NCI-H82 treated with DMSO at 0.1 percent for 48 hours (cell line): ENCODE results near the gene MAB21L4.

Experiments
- DNase-seq: peaks from one replicate; lab custom pipeline; 2025; ENCODE audit not compliant: unreplicated experiment; lab: John Stamatoyannopoulos, UW

Gene MAB21L4

GRCh38 chr2:240925568-240926515, 29.9 kb upstream of the MAB21L4 start:
- DNase-seq: no peak

GRCh38 chr2:240925191-240925567, 29.2 kb upstream of the MAB21L4 start:
- DNase-seq: no peak

- DNase-seq: no peak
Measured at GRCh38 chr2:240922982-240923537, 27.1 kb upstream of the MAB21L4 start.

- DNase-seq: no peak
Measured at GRCh38 chr2:240922245-240922981, 26.5 kb upstream of the MAB21L4 start.

DNA sequence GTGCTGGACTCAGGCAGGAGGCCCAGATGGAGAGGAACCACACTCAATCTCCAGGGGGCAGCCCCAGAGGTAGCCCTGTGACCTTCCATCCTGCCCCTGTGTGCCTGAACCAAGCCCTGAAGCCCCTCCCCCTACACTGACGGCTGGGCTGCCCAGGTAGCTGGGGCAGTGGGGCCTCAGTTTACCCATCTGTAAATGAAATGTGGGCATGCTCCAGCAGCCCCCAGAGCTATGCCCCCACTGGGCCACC, 26.0 kb upstream of the MAB21L4 start:
- no peak for DNase-seq

DNA sequence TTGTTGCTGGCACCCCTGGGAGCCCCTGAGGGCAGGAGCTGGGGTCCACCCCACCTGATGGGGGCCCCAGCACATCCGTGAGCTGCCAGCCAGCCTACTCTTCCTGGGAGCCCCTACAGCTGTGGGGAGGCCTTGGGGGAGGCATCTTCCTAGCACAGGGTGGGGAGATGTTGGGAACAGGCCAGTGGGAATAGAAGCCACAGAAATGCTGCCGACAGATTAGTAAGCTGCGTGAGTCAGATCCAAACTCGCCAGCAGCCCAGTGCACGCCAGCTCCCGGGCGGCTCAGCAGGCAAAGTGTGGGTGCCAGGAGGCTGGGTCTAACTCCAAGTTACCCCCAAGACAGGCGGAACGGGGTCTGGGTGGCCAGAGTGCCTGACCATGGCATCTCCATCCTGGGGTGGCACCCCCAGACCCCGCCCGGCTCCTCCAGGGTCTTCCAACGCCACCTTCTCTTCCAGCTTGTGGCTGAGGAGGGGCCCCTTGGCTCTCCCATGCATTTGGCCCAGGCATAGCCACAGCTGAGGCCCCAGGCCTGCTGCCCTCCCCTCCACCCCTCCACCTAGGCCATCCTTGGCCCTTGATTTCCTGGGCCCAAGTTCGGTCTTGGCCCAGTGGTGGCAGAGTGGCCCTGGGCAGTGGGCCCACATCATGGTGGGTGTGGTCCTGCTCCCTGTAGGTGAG, 25.5 kb upstream of the MAB21L4 start:
- DNase-seq: no peak

DNA sequence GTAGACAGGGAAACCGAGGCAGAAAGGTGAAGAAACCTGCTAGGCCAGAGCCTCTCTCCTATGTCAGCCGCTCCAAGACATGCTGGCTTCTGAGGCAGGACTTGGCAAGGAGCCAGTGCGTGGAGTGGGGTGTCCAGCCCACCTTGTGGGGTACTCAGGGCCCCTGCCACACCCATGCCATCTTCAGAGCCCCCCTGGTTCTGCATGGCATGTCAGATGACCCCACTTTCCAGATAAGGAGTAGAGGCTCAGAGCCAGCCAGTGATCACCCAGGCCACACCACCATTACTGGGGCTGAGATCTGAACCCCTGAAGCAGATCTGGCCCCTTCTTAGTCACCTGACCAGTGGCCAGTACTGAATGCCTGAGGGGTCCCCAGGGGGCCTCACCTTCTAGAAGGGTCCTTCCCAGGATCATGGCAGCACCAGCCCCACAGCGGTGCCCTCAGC, 24.9 kb upstream of the MAB21L4 start:
- no peak for DNase-seq

DNA sequence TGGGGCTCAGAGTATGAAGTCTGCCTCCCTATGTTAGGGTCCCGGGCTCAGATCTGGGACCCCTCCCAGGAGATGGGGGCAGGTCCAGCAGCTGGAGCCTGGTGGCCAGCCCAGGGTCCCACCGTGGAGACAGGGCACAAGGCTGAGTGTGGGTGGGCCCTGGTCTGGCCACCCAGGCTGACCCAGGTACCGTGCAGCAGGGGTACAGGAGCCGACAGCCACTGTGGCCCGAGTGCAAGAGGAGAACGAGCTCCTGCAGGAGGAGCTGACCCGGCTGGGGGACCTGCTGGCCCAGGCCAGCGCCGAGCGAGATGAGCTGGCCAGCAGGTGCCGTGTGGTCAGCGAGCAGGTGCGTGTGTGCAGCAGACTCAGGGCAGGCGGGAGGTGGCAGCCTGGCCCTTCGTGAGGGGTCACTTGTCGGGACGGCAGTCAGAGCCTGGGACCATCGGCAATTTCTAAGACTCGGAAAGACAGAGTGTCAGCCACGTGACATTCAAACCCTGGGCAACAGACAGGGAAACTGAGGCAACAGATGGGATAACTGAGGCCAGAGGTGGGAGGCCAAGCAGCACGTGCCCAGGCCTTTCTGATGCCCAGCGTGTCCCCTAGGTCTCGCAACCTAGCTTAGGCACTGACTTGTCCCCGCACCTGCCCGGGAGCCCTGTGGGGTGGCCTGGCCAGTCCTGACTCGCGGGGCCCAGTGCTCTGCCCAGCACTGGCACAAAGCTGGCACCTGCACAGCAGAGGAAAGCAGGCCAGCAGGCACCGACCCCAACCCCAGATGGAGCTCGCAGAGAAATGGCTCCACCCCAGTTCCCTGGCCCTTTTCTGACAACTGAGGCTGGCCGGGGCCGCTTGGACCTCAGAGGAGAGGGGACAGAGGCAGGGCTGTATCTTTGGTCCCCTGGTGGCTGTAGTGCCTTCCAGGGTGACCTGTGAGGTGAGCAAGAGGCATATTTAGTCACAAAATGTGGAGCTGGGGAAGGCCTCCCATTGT, 24.1 kb upstream of the MAB21L4 start:
- DNase-seq: no peak

DNA sequence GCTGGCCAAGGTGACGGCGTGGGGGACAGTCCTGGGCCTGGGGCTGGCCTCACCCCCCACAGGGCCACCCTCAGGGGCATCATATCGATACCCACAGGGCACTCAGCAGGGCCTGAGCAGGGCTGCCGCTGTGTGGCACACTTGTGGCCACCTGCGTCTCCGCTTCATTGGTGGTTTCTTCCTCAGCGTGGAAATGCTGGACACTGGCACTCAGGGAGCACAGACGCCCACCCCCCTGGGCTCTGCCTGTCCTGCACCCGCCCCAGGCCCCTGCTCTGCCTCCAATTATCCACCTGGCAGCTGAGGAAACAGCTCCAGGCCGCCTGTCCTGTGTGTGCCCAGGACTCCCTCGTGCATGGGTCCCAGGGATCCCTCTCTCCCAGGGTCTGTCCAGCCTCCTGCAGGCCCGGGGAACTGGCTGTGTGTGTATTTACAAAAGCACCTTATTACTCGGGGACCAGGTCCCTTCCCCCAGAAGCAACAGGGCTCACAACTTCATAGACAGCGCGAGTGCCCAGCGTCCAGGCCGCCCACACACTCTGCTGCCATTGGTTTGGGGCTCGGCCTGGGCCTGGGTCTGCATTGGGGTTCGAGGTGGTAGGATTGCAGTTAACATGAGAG, 23.3 kb upstream of the MAB21L4 start:
- DNase-seq: no peak

DNA sequence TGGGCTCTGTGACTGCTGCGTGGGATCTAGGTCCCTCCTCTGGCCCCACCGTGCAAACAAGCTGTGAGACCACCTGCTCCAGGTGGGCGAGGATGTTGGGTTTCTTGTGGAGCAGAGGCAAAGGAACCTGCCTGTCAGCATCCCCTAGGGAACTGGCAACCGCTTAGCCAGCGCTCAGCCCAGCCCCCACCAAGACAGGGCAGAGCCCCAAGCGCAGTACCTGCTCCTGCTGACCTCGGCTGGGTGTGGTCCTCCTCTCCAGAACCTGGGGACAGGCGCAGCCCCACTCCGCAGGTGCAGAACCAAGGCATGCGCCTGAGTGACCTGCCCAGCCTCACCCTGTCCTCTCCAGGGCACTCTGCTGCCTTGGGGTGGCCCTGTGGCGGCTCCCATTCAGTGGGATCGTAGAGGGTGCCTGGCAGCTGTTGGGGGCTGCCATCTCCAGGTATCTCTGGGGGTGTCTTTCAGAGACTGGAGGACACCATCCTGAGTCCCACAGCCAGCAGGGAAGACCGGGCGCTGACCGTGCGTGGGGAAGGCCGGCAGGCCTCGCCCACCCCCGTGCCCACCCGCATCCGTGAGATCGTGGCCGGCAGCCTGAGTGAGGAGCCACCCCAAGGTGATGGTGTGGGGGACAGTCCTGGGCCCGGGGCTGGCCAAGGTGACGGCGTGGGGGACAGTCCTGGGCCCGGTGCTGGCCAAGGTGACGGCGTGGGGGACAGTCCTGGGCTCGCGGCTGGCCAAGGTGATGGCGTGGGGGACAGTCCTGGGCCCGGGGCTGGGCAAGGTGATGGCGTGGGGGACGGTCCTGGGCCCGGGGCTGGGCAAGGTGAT, 22.5 kb upstream of the MAB21L4 start:
- DNase-seq: no peak

DNA sequence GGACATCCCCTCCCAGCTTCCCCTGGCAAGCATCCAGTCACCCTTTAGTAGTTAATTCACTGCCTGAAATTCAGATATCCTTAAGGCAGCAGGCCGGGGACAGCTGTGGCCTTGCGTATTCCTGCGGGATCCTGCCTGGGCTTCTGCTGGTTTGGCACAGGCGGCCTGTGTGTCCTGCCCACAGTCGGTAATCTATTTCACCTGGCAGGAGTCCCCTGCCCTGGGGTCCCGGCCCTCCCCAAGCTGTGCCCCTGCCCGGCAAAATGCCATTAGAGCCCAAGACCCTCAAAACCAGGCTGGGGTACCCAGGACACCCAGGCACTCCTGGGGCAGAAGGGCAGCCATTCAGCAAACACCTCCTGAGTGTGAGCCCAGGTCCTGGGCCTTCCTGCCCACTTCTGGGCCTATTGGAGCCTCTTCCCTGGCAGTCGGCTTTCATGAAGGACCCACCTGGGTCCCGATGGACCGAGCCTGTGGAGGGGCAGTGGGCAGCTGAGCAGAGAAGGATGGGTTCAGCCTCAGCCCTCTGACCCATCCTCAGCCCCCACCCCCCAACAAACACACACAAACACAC, 21.8 kb upstream of the MAB21L4 start:
- DNase-seq: no peak

DNA sequence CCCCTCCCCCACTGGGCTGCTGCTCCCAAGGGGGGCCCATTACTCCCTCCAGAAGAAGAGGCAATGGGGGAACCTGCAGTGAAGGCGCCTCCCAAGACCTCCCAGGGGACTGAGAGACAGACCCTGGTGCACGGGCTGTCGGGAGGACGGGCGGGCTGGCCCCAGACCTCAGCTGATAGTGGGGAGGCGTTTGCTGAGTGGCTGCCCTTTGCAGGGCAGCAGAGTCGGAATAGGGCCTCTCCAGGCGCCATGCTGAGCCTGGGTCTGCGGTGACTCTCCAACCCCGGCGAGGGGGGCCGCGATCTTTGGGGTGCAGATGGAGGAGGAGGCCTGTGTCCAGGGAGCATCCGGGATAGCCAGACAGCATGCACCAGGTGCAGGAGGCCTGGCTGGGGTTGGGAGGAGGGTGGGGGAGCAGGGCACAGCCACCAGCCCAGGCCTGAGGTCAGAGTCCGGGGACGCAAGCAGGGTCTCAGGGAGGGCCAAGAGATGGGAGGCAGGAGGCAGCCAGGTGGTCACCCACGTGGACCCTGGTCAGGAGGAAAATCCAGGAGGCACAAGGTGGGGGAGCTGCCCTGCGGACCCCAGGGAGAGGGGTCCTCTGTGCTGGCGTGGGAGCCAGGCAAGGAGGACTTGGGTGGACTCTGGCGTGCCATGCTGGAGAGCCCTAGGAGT, 21.2 kb upstream of the MAB21L4 start:
- no peak for DNase-seq

DNA sequence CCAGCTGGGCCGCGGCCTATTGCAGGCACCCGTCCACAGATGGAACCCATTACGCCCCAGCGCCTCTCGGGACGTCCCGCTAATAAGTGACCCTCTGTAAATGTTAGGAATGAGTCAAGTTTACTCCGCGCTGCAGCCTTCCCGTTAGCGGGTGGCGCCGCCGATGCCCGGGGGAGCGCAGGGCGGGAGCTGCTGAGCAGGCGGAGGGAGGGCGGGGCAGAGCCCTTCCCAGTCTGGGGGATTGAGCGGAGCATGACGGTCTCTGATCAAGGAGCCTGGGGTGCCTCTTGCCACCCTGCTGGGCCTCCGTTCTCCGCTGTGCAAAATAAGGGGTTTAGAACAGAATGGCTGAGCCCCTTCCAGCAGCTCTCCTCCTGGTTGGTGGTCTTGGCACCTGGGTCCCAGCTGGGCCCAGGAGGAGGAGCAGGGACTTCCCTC, 20.6 kb upstream of the MAB21L4 start:
- no peak for DNase-seq

- DNase-seq: no peak
Measured at GRCh38 chr2:240915526-240916341, 19.8 kb upstream of the MAB21L4 start.

DNA sequence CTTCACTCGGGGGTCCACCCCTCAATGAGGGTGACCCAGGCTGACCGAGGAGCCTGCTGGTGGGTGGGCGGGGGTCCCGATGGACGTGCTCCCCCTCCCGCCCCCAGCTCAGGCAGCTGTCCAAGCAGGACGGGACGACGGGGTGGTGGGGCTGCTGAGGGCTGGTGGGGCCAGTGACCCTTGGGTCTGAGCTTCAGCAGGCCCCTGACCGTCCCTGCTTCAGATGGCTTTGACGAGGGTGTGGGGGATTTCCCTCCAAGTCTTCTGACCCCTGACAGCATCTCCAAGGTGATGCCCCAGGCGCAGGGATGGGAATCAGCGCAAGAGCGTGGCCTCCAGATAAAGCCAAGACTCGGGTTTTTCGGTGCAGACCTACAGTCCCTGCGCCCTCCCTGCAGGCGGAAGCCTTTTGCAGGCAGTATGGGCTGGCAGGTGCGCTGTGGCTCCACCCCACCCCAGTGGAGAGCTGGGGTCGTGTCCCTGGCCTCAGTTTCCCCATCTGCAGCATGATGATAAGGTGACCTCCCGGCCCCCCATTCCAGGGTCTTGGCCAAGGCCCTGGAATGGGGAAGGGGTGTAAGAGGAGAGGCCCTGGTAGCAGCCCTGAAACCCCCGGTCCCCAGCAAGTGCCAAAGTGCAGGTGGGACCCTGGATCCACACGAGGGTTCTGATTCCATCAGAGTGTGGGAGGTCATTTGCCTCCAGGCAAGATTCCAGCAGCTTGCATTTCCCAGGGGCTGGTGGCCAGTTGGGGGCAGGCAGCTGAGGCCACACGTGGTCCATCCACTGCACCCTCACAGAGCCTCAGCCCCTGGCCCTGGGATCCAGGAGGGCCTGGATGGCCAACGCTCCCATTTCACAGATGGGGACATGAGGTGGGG, 18.9 kb upstream of the MAB21L4 start:
- no peak for DNase-seq
